GM18867 (cell line): ENCODE results near the gene PLSCR4.

Experiments used
- ATAC-seq: cut with Tn5 transposase; IDR thresholded peaks from one replicate; pipeline ENCODE4 v1.9.1; 2021; ENCODE audit warnings: mild to moderate bottlenecking, moderate library complexity; ENCODE audit not compliant: unreplicated experiment

PLSCR4 gene

GRCh38 chr3:146196789-146197188 lies 54.1 kb downstream of the PLSCR4 start:
- no peak for ATAC-seq

DNA sequence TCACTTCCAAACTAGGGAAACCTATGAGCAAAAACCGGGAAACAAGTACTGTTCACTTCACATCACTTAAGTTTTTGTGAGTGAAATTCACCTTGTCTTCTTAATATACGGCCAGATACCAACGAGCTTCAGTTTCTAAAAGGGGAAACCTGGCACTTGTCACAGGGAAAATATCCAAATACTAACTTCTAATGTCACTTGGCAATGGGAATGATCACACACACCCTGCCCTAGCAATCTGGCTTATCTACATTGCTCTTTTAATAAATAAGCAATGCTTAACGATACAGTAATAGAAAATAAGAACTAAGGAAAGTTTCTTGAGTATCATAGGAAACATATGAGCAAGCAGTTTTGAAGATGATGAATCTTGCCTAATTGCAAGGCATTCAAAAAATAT lies 55.3 kb downstream of the PLSCR4 start:
- ATAC-seq, result no peak

DNA sequence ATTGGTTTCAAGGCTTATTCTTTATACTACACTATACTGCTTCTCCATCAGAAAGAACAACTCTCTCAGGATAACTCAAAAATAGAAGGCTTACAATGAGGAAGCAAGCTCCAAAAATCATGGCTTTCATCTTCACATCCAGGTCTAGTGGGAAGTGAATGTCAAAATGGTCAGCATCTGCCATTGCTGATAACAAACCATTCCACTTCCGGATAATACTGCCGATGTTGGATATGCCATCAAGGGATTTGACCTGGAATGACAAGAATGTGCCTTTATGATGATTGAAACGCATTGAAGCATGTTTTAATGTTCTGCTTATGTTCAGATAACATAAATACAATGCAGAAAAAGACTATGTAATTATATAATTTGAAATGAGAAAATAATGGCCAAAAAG lies 55.9 kb downstream of the PLSCR4 start:
- no peak for ATAC-seq

DNA sequence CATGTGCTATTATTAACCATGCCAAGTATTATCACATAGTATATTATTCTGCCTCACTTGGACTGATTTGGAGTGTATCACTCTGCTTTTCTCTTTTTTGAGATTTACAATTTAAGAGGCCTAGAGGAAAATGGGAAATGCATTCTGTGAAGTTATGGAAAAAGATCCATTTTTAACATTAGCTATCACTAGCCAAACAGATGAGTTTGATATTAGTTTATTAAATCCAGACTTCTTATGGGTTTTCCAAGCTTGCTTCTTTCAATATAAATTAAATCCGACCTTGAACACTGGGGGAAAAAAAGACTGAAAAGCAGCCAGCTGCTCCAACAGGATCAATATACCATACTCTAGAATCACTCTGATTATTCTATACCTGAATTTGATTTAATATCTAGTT lies 59.9 kb downstream of the PLSCR4 start:
- no peak for ATAC-seq

GRCh38 chr3:146189519-146190173 lies 61.3 kb downstream of the PLSCR4 start:
- ATAC-seq, result peak; percentile 97

DNA sequence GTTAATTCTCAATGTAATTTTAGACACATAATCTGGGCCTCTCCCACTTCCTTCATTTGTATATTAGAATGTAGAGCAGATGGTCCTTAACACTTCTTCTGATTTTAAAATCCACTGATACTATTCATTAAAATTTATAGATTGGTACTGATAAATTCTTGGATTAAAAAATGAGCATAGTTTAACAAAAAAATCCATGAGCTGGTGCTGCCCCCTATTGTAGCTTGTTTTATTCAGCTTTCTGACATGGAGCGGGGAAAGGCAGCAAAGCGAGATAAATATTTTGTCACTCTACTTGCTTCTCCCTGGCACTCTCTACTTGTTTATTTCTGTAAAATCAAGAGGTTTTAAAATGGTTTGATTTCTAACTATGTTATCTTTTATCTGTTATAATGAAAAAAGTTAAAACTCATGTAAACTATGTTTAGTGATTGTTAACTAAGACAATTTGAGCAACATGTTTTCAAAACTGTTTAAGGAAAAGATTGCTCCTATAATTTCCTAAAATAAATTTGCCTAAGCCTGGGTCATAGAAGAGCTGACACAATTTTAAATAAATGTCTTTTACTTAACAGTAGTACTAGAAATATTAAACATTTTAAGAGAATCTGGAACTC lies 63.5 kb downstream of the PLSCR4 start:
- no peak for ATAC-seq

DNA sequence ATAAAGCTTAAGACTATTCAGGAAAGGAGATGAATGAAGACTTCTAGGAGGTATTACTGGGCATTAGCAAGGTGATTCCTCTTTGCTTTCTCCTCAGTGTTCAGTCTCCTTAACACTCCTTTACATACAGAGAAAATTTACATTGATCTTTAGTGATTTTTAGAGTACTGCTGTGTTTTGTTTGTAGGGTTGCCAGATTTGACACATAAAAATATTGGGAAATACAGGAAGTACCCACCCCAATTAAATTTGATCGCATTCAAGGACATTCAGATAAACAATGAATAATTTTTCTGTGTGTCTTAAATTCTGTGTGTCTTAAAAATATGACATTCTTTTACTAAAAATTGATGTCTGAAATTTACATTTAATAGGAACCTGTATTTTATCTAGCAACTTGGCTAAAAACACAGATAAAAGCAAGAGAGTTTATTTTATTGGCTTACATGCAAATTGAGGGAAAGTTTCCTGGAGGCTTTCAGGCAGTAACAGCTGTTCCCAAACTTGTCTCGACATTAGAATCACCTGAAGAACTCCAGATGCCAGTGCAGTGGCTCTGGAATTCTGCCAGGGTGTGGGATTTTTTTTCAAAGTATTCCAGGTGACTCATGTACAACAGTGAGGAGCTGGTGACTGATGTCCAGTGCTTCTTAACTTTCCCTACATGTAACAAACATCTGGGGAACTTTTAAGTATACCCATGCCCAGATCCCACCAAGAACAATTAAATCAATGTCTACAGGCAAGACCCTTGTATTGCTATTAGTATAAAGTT lies 66.5 kb downstream of the PLSCR4 start:
- ATAC-seq, result no peak

DNA sequence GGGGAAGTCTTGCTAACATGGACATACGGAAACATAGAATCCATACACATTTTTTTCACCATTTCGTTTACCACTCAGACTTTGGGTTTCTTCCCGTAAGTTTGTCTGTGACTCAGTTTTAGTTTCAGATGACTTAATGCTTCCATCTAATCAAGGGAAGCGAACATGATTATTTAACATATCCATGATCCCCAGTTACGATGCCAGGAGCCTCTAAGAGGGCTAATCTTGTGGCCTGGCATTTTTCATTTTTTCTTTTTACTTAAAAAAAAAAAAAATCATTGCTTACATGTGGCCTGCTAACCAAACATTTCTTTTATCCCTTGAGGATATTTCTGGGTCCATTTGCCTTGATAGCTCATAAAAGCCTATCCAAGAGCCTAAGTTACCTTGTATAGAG lies 69.7 kb downstream of the PLSCR4 start:
- no peak for ATAC-seq

DNA sequence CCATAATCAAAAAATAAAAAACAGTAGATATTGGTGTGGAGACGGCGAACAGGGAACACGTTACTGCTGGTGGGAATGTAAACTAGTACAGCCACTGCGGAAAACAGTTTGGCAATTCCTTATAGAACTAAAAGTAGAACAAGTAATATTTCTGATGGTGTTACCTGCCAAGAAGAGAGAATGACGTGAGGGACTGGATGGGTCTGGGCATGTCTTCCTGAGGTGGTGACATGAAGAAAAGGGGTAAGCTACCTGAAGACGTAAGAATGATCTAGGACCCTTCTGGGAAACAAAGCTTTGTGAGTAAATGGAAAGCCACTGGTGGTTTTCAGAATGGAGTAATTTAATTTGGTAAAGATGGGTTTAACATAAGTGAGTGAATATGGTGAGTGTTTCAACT lies 70.5 kb downstream of the PLSCR4 start:
- ATAC-seq, result no peak

DNA sequence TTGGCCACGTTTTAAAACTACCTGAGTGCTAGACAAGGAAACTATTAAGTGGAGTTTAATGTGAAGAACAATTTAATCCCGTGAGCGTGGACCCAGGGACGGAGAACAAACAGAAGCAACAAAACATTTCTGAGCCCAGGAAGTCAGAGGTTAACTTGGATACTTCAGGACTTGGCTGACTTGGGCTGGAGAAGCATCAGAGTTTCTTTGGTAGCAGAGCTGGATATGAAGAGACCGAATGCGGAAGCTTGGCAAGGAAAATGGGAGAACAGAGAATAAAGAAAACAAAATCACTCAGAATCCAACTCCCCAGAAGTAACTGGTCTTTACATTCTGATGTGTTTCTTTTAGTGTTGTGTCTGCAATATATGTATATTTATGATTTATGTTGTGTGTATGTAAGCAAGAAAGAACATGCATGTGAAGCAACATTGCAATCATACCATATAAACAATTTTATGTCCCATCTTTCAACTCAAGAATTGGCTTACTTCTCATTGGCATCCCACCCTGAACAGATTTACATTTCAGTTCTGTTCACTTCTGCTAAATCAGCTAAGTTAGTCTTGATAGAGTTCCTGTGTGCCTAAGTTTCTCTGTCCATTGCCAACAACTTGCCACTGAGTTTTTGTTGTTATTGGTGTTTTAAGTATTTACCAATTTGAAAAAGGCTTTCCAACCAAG lies 72.8 kb downstream of the PLSCR4 start:
- no peak for ATAC-seq

GRCh38 chr3:146177519-146177918 lies 73.4 kb downstream of the PLSCR4 start:
- no peak for ATAC-seq

DNA sequence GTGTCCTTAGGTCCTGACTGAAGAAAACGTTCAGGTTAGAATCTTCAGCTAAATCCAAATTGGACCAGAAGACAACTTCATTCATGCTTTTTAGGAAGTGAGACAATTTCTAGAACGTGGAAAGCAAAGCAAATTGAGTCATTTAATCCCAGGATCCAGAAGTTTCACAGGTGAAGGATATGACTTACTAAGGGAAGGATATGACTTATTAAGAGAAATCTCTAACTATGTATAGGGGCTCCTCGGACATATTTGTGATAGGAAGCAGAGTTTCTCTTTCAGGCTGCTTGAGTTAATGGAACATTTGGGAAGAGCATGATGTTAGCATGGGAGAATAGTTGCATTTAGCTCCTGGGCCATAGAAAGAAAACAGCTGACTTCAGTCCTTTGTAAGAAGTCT lies 73.8 kb downstream of the PLSCR4 start:
- no peak for ATAC-seq

- no peak for ATAC-seq
Measured at GRCh38 chr3:146172586-146172985, 78.3 kb downstream of the PLSCR4 start.

DNA sequence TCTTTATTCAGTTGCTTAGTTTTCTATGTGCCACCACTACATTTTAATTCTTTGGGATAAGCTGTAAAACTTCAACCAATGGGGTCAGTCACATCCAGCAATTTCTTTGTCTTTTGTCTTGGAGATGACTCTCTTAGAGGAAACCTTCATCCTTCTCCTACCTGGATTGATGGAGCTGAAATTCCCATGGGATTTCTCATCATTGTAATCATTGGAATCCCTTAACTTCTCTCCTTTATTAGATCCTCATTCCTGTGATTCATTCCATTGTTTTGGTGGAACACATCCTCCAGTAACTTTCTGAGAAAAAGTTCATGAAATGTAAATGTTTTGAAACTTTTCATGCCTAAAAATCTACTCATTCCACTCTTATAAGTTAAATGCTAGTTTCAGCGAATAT lies 80.3 kb downstream of the PLSCR4 start:
- ATAC-seq, result no peak

- ATAC-seq, result no peak
Measured at GRCh38 chr3:146169891-146170290, 81.0 kb downstream of the PLSCR4 start.

GRCh38 chr3:146166826-146167225 lies 84.1 kb downstream of the PLSCR4 start:
- ATAC-seq, result no peak

GRCh38 chr3:146166415-146166821 lies 84.5 kb downstream of the PLSCR4 start:
- no peak for ATAC-seq

- ATAC-seq, result no peak
Measured at GRCh38 chr3:146165877-146166276, 85.0 kb downstream of the PLSCR4 start.

- ATAC-seq, result no peak
Measured at GRCh38 chr3:146164971-146165769, 85.7 kb downstream of the PLSCR4 start.

- no peak for ATAC-seq
Measured at GRCh38 chr3:146164506-146164905, 86.4 kb downstream of the PLSCR4 start.

DNA sequence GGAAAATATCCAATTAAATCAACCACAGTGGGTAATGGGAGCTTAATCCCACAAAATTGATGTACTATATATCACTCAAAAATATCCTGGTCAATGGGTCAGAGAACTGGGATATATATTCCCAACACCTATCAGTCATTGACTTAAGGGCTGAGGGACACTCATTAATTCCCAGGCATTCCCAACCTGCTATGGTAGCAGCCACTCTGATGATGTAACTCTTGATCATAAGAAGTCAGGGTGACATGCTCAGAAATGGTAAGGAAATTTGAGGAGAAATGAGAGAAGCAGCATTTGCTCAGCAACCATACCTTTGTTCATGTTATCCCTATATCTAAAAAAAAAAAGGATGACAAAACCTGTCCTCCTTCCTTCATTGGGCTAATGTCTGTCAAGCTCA lies 86.8 kb downstream of the PLSCR4 start:
- no peak for ATAC-seq
